ENCODE measurements around the gene ZNF609.

The ZNF609 gene

DNA sequence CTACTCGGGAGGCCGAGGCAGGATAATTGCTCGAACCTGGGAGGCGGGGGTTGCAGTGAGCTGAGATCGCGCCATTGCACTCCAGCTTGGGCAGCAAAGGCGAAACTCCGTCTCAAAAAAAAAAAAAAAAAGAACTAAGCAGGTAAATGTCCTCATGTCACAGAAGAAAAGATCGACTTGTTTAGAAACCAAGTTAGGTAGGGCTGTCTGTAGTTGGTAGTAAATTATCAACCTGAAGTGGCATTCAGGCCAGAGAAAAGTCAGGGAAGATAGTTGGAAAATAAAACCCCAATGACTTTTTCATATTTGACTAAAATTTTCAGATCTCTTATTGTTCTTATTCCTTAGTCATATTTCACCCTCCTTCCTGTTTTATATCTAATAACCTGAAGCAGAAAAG is 55.4 kb downstream of the ZNF609 start:
- DNase-seq (ENCODE audit: extremely low read depth, low read depth): no peak
- TF ChIP-seq, protein P1, sequence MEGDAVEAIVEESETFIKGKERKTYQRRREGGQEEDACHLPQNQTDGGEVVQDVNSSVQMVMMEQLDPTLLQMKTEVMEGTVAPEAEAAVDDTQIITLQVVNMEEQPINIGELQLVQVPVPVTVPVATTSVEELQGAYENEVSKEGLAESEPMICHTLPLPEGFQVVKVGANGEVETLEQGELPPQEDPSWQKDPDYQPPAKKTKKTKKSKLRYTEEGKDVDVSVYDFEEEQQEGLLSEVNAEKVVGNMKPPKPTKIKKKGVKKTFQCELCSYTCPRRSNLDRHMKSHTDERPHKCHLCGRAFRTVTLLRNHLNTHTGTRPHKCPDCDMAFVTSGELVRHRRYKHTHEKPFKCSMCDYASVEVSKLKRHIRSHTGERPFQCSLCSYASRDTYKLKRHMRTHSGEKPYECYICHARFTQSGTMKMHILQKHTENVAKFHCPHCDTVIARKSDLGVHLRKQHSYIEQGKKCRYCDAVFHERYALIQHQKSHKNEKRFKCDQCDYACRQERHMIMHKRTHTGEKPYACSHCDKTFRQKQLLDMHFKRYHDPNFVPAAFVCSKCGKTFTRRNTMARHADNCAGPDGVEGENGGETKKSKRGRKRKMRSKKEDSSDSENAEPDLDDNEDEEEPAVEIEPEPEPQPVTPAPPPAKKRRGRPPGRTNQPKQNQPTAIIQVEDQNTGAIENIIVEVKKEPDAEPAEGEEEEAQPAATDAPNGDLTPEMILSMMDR (IDR thresholded peaks at IDR 0.05; ENCODE audit: low read depth, low read length): no peak

DNA sequence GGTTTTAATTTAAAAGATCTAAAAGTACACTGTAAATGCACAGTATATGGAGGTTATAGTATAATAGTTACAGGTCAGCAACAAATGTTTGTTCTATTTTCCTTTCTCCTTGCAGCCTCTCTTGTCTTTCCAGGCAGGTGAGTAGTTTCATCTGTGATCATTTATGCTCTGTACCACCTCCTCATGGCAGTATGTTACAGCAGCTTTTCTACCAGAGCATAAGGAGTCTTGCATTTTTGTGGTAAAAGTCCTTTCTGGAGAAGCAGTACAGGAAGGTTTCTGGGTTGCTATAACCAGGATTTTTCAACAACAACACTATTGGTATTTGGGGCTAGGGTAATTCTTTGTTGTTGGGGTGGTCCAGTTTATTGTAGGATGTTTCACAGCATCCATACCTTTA is 59.5 kb downstream of the ZNF609 start:
- no peak for DNase-seq (ENCODE audit: extremely low read depth, low read depth)
- TF ChIP-seq, protein P1 (IDR thresholded peaks at IDR 0.05; ENCODE audit: low read depth, low read length): no peak

DNA sequence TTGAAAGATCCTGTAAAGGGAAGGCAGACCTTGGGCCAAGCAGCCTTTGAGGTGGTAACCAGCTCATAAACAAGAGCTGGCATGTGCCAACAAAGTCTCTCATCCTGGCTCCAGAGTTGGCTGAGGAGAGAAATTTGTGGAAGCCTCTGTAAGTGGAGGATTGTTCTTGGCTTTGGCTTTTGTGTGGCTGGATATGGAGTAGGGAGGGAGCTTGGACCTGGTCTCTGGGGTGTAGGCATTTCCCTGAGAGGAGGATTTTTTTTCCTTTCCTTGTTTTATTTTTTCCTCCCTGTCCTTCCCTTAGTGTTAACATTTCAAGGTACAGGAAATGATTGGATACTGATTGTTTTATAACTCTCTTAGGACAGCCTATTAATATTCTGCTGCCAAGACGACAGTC is 60.8 kb downstream of the ZNF609 start:
- TF ChIP-seq, protein P1 (IDR thresholded peaks at IDR 0.05; ENCODE audit: low read depth, low read length): no peak
- no peak for DNase-seq (ENCODE audit: extremely low read depth, low read depth)

DNA sequence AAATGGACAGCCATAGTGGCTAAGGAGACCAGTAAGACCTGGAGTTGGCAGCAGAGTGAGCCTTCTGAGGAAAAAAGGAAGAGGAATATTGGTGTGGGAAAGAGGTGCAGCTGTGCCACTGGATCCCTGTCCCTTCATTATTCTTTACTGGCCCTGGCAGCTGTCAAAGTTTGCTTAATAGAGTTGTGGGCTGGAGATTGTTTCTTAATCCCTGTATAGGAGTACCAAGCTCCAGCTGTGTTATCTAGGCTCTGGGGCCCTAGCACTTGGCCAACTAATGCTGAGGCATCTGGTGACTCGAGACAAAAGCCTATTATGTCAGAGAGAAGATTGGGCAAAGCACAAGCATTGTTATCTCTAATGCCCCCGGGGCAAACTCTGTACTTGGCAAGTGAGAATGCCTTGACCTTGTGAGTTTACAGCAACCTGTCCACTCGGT is 61.4 kb downstream of the ZNF609 start:
- DNase-seq (ENCODE audit: extremely low read depth, low read depth): peak; percentile 32
- TF ChIP-seq, protein P1 (IDR thresholded peaks at IDR 0.05; ENCODE audit: low read depth, low read length): no peak

DNA sequence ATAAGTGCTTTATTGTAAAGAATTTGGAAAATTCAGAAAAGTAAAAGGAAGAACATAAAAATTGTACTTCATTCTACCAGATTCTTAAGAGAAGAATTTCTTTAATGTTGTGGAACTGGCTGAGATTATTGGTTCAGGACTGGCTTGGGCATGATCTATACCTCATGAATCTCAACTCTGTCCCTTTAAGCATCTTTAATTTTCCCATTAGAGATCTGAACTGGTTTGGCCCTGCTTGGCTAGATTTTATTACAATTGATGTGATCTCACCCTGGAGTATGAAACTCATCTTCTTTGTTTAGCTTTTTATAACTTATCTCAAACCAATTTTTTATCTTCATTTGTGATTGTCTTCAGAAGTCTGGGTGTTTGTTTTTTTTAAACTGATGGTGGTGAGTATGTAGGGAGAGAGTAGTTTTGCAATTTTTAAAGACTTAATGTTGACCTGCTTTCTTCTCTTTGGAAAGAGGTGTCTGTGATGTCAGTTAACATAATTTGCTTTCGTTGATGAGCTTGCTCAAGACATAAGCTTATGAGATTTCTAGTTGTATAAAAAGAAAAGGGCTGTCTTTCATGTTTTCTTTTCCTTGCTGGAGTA is 61.9 kb downstream of the ZNF609 start:
- DNase-seq (ENCODE audit: extremely low read depth, low read depth): no peak
- TF ChIP-seq, protein P1 (IDR thresholded peaks at IDR 0.05; ENCODE audit: low read depth, low read length): no peak

DNA sequence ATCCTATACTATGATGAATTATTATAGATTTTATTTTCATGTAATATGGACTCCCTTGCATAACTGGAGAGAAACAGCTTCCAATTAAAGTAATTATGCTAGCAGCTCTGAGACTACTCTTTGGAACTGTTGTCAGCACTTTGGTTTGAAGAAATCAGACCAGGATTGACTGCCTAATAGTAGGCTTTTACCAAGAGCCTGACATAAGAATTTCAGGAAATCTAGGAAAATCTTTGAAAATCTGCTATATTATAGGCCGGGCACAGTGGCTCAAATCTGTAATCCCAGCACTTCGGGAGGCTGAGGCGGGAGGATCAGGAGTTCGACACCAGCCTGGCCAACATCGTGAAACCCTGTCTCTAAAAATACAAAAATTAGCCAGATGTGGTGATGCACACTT is 62.9 kb downstream of the ZNF609 start:
- no peak for DNase-seq (ENCODE audit: extremely low read depth, low read depth)
- TF ChIP-seq, protein P1 (IDR thresholded peaks at IDR 0.05; ENCODE audit: low read depth, low read length): no peak

DNA sequence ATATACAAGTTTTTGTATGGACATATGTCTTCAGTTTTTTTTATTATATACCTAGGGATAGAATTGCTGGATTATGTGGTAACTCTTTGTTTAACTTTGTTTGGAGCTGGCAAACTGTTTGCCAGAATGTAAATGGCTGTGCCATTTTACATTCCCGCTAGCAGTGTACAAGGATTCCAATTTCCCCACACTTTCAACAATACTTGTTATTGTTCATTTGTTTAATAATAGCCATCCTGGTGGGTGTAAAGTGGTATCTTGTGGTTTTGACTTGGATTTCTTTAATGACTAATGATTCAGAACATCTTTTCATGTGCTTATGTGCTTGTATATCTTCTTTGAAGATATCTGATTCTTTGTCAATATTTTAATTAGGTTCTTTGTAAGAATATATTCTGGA is 64.4 kb downstream of the ZNF609 start:
- no peak for DNase-seq (ENCODE audit: extremely low read depth, low read depth)
- TF ChIP-seq, protein P1 (IDR thresholded peaks at IDR 0.05; ENCODE audit: low read depth, low read length): no peak
